SK-N-SH treated with all-trans-retinoic acid at 6 μM for 48 hours (cell line): ENCODE data around the gene GRID1.

Experiments used
- ATAC-seq: fragments of 200-7000 bp; cut with Tn5 transposase; 3 replicates; pipeline ENCODE4 v1.9.1; 2020; ENCODE audit warnings: mild to moderate bottlenecking, moderate library complexity
- ARNTL ChIP-seq: fragments of 450-650 bp; formaldehyde crosslinking; IDR thresholded peaks from 2 replicates; pipeline ENCODE4 v1.5.0; 2020; ENCODE audit warnings: low read depth, mild to moderate bottlenecking, moderate library complexity, borderline replicate concordance
- BACH2 ChIP-seq: fragments of 250-450 bp; sonication (Bioruptor Pico); IDR thresholded peaks from 2 replicates; pipeline ENCODE4 v1.9.0; 2021; ENCODE audit warnings: mild to moderate bottlenecking, borderline replicate concordance
- CREB5 ChIP-seq: fragments of 250-450 bp; sonication (Bioruptor Pico); IDR thresholded peaks from 2 replicates; pipeline ENCODE4 v1.5.1; 2020; ENCODE audit warnings: low read depth, mild to moderate bottlenecking, moderate library complexity
- CSDC2 ChIP-seq: fragments of 250-450 bp; sonication (Bioruptor Pico); IDR thresholded peaks from 2 replicates; pipeline ENCODE4 v1.5.0; 2020; ENCODE audit warnings: mild to moderate bottlenecking, moderate library complexity
- CSRNP3 ChIP-seq: fragments of 250-450 bp; sonication (Bioruptor Pico); IDR thresholded peaks from 2 replicates; pipeline ENCODE4 v1.5.1; 2021; ENCODE audit warnings: mild to moderate bottlenecking, moderate library complexity
- ESRRG ChIP-seq: fragments of 250-450 bp; sonication (Bioruptor Pico); IDR thresholded peaks from 2 replicates; pipeline ENCODE4 v1.6.1; 2021; ENCODE audit warnings: mild to moderate bottlenecking
- GLIS3 ChIP-seq: fragments of 250-450 bp; sonication (Bioruptor Pico); IDR thresholded peaks from 2 replicates; pipeline ENCODE4 v1.5.0; 2020; ENCODE audit warnings: mild to moderate bottlenecking, moderate library complexity
- ISL1 ChIP-seq: fragments of 250-450 bp; sonication (Bioruptor Pico); IDR thresholded peaks from 2 replicates; pipeline ENCODE4 v2.1.2; 2022; ENCODE audit warnings: mild to moderate bottlenecking, moderate library complexity
- OSR1 ChIP-seq: fragments of 250-450 bp; sonication (Bioruptor Pico); IDR thresholded peaks from 2 replicates; pipeline ENCODE4 v1.8.0; 2022; ENCODE audit warnings: moderate library complexity, mild to moderate bottlenecking, inconsistent platforms
- PATZ1 ChIP-seq: fragments of 250-450 bp; sonication (Bioruptor Pico); IDR thresholded peaks from 2 replicates; pipeline ENCODE4 v1.8.0; 2020; ENCODE audit warnings: mild to moderate bottlenecking, moderate library complexity, borderline replicate concordance
- POU6F1 ChIP-seq: fragments of 250-450 bp; sonication (Bioruptor Pico); IDR thresholded peaks from 2 replicates; pipeline ENCODE4 v1.8.0; 2021; ENCODE audit warnings: low read depth, mild to moderate bottlenecking, moderate library complexity, borderline replicate concordance
- PPARA ChIP-seq: fragments of 250-450 bp; sonication (Bioruptor Pico); IDR thresholded peaks from 2 replicates; pipeline ENCODE4 v1.5.0; 2020; ENCODE audit warnings: mild to moderate bottlenecking, borderline replicate concordance
- SNAI2 ChIP-seq: fragments of 250-450 bp; sonication (Bioruptor Pico); IDR thresholded peaks from 2 replicates; pipeline ENCODE4 v1.5.0; 2020; ENCODE audit warnings: mild to moderate bottlenecking, moderate library complexity
- TCF4 ChIP-seq: fragments of 250-450 bp; sonication (Bioruptor Pico); IDR thresholded peaks from 2 replicates; pipeline ENCODE4 v1.8.0; 2021; ENCODE audit warnings: mild to moderate bottlenecking, moderate library complexity, borderline replicate concordance
- TOX ChIP-seq: fragments of 250-450 bp; sonication (Bioruptor Pico); IDR thresholded peaks from 2 replicates; pipeline ENCODE4 v1.8.0; 2021; ENCODE audit warnings: mild to moderate bottlenecking, moderate library complexity, borderline replicate concordance
- TSHZ2 ChIP-seq: fragments of 250-450 bp; sonication (Bioruptor Pico); IDR thresholded peaks from 2 replicates; pipeline ENCODE4 v1.5.0; 2020; ENCODE audit warnings: mild to moderate bottlenecking, moderate library complexity
- ZC3H10 ChIP-seq: fragments of 250-450 bp; sonication (Bioruptor Pico); IDR thresholded peaks from 2 replicates; pipeline ENCODE4 v1.5.1; 2021; ENCODE audit warnings: mild to moderate bottlenecking, moderate library complexity
- ZFP3 ChIP-seq: fragments of 250-450 bp; sonication (Bioruptor Pico); IDR thresholded peaks from 2 replicates; pipeline ENCODE4 v1.5.0; 2020; ENCODE audit warnings: mild to moderate bottlenecking, moderate library complexity
- ZFP30 ChIP-seq: fragments of 450-650 bp; formaldehyde crosslinking; IDR thresholded peaks from 2 replicates; pipeline ENCODE4 v1.5.0; 2022; ENCODE audit warnings: mild to moderate bottlenecking, moderate library complexity
- ZNF565 ChIP-seq: fragments of 450-650 bp; formaldehyde crosslinking; conservative IDR thresholded peaks from 2 replicates; pipeline ENCODE4 v1.5.0; 2020; ENCODE audit warnings: low read depth, mild to moderate bottlenecking, moderate library complexity
- ZNF70 ChIP-seq: fragments of 450-650 bp; formaldehyde crosslinking; IDR thresholded peaks from 2 replicates; pipeline ENCODE4 v1.5.0; 2020; ENCODE audit warnings: mild to moderate bottlenecking, moderate library complexity
- ZNF8 ChIP-seq: fragments of 450-650 bp; formaldehyde crosslinking; IDR thresholded peaks from 2 replicates; pipeline ENCODE4 v1.5.0; 2020; ENCODE audit warnings: mild to moderate bottlenecking, moderate library complexity

The GRID1 gene

GRCh38 chr10:86397120-86397519 lies 30.5 kb upstream of the GRID1 start:
- TF ChIP-seq ISL1 (no peak), ESRRG (CRISPR knock-in tag) (no peak), PATZ1 (no peak), OSR1 (CRISPR knock-in tag) (no peak), POU6F1 (CRISPR knock-in tag) (no peak), SNAI2 (CRISPR knock-in tag) (no peak), ARNTL (no peak), BACH2 (CRISPR knock-in tag) (no peak), TCF4 (CRISPR knock-in tag) (no peak), GLIS3 (no peak), TOX (CRISPR knock-in tag) (no peak), ZFP30 (no peak), CSRNP3 (no peak), TSHZ2 (CRISPR knock-in tag) (no peak), PPARA (CRISPR knock-in tag) (no peak), ZNF8 (CRISPR knock-in tag) (no peak), CSDC2 (CRISPR knock-in tag) (no peak), ZNF70 (CRISPR knock-in tag) (no peak), ZFP3 (CRISPR knock-in tag) (no peak)
- TF ChIP-seq, all 23 proteins: peak for 0
- no peak for ATAC-seq

- ATAC-seq, result no peak
- TF ChIP-seq ZNF8 (CRISPR knock-in tag) (no peak), ZNF565 (CRISPR knock-in tag) (no peak)
Measured at GRCh38 chr10:86393862-86394455, 27.4 kb upstream of the GRID1 start.

- ATAC-seq, result no peak
- TF ChIP-seq ARNTL (no peak), ZNF8 (CRISPR knock-in tag) (no peak), ESRRG (CRISPR knock-in tag) (no peak), ZNF565 (CRISPR knock-in tag) (no peak), TCF4 (CRISPR knock-in tag) (no peak), ZFP30 (no peak), PPARA (CRISPR knock-in tag) (no peak), TSHZ2 (CRISPR knock-in tag) (no peak), CREB5 (no peak), SNAI2 (CRISPR knock-in tag) (no peak), ZFP3 (CRISPR knock-in tag) (no peak), ZNF70 (CRISPR knock-in tag) (no peak), TOX (CRISPR knock-in tag) (no peak), ZC3H10 (CRISPR knock-in tag) (no peak), POU6F1 (CRISPR knock-in tag) (no peak), GLIS3 (no peak)
Measured at GRCh38 chr10:86393362-86393761, 26.8 kb upstream of the GRID1 start.
